ENCODE data around the gene GPR55.

GPR55 gene

GRCh38 chr2:230967113-230967512 is 42.1 kb upstream of the GPR55 start:
- no peak for TF ChIP-seq CTCF (IDR thresholded peaks at IDR 0.05; ENCODE audit: low read depth, low read length, missing control alignments)
- no peak overlapping the region for H3K4me3 ChIP-seq (replicated peaks; ENCODE audit: low read depth, low read length)
- DNase-seq (ENCODE audit: extremely low read depth, low read depth) = no peak

- DNase-seq (ENCODE audit: extremely low read depth, low read depth) = no peak
- no peak overlapping the region for H3K4me3 ChIP-seq (replicated peaks; ENCODE audit: low read depth, low read length)
- TF ChIP-seq CTCF (IDR thresholded peaks at IDR 0.05; ENCODE audit: low read depth, low read length, missing control alignments) = no peak
These were observed 39.2 kb upstream of the GPR55 start for GRCh38 chr2:230964136-230964730.

GRCh38 chr2:230961091-230961491 is 36.0 kb upstream of the GPR55 start:
- no peak overlapping the region for H3K4me3 ChIP-seq (replicated peaks; ENCODE audit: low read depth, low read length)
- TF ChIP-seq CTCF (IDR thresholded peaks at IDR 0.05; ENCODE audit: low read depth, low read length, missing control alignments) = no peak
- DNase-seq (ENCODE audit: extremely low read depth, low read depth) = no peak

- no peak for DNase-seq (ENCODE audit: extremely low read depth, low read depth)
- TF ChIP-seq CTCF (IDR thresholded peaks at IDR 0.05; ENCODE audit: low read depth, low read length, missing control alignments) = no peak
- no peak overlapping the region for H3K4me3 ChIP-seq (replicated peaks; ENCODE audit: low read depth, low read length)
These were observed 35.0 kb upstream of the GPR55 start for GRCh38 chr2:230960026-230960425.

- H3K4me3 ChIP-seq (replicated peaks; ENCODE audit: low read depth, low read length) = no peak overlapping the region
- DNase-seq (ENCODE audit: extremely low read depth, low read depth) = no peak
- TF ChIP-seq CTCF (IDR thresholded peaks at IDR 0.05; ENCODE audit: low read depth, low read length, missing control alignments) = no peak
These were observed 34.0 kb upstream of the GPR55 start for GRCh38 chr2:230958820-230959756.

GRCh38 chr2:230957756-230958391 is 32.8 kb upstream of the GPR55 start:
- peak overlapping the region; percentile 23 for H3K4me3 ChIP-seq (replicated peaks; ENCODE audit: low read depth, low read length)
- no peak for DNase-seq (ENCODE audit: extremely low read depth, low read depth)
- no peak for TF ChIP-seq CTCF (IDR thresholded peaks at IDR 0.05; ENCODE audit: low read depth, low read length, missing control alignments)

All from HFF-Myc (cell line).